GM12878 (cell line): ENCODE measurements around the gene FBF1. TPM values are rescaled to one million over a fixed set of nuclear protein-coding genes. Genes with fewer than 3 reads are reported as not detected.

Experiments used
- ATAC-seq: fragments of 200-7000 bp; cut with Tn5 transposase; 3 replicates; pipeline ENCODE4 v1.9.1; 2020; ENCODE audit warnings: mild to moderate bottlenecking, moderate library complexity
- BruUV-seq: library from RNA; stranded (reverse); fragments of 400-500 nt; replicated peaks from 2 replicates; lab custom pipeline; 2021; lab: Mats Ljungman, UMichigan
- CTCF ChIA-PET: fragments of 300-600 bp; sonication (Branson Sonifier 250); formaldehyde crosslinking; extraction: SDS; loops from one replicate; lab custom pipeline; 2021; ENCODE audit warnings: inconsistent platforms; lab: Yijun Ruan, JAX
- POLR2A ChIA-PET: fragments of 350-600 bp; formaldehyde crosslinking; extraction: SDS; loops from one replicate; lab custom pipeline; 2021; ENCODE audit warnings: inconsistent platforms; lab: Charles Lee
- RAD21 ChIA-PET: fragments of 300-600 bp; sonication (Branson Sonifier 250); formaldehyde crosslinking; loops from one replicate; lab custom pipeline; 2023; ENCODE audit warnings: antibody characterized with exemption; ENCODE audit not compliant: unreplicated experiment; lab: Charles Lee
- SMC1A ChIA-PET: fragments of 300-600 bp; sonication (Branson Sonifier 250); formaldehyde crosslinking; loops from one replicate; lab custom pipeline; 2023; ENCODE audit not compliant: unreplicated experiment, uncharacterized antibody; lab: Charles Lee
- DNase-seq: peaks from one replicate; pipeline ENCODE4 v3.0.0-alpha.2; 2011; ENCODE audit warnings: low read depth, low spot score
- FAIRE-seq: peaks from 3 replicates; lab custom pipeline; 2011; peaks lifted over from hg19 to GRCh38; lab: Jason Lieb, UNC
- H2AFZ ChIP-seq: 2 replicates; pipeline ENCODE4 v1.6.0; 2011; ENCODE audit warnings: low read depth, low read length, control low read depth; ENCODE audit not compliant: control insufficient read depth
- H3K27ac ChIP-seq: 2 replicates; pipeline ENCODE4 v1.5.1; 2011; ENCODE audit warnings: control low read depth; ENCODE audit not compliant: control insufficient read depth, insufficient read depth
- H3K27me3 ChIP-seq, 2 experiments: replicated peaks in 1 of 2; 2 replicates each; pipeline versions ENCODE4 v1.6.0 to v1.6.1; 2011; ENCODE audit warnings: low read length in 1 of 2; ENCODE audit not compliant: control insufficient read depth in 2 of 2, insufficient read depth in 2 of 2
- H3K36me3 ChIP-seq, 2 experiments: 2 replicates each; pipeline ENCODE4 v1.5.1; 2011; ENCODE audit warnings: low read length in 1 of 2; ENCODE audit not compliant: control insufficient read depth in 2 of 2, insufficient read depth in 2 of 2
- H3K4me1 ChIP-seq: 2 replicates; pipeline ENCODE4 v1.6.1; 2011; ENCODE audit warnings: mild to moderate bottlenecking, low read length, moderate library complexity, mixed read lengths; ENCODE audit not compliant: control insufficient read depth, insufficient read depth
- H3K4me2 ChIP-seq: 2 replicates; pipeline ENCODE4 v1.6.0; 2011; ENCODE audit warnings: control low read depth; ENCODE audit not compliant: control insufficient read depth, insufficient read depth
- H3K4me3 ChIP-seq: fragments of 200-600 bp; sonication (generic); 2 replicates; pipeline ENCODE4 v1.5.1; 2016
- H3K79me2 ChIP-seq: 2 replicates; pipeline ENCODE4 v1.6.0; 2011; ENCODE audit warnings: low read length; ENCODE audit not compliant: control insufficient read depth, insufficient read depth
- H3K9ac ChIP-seq: 2 replicates; pipeline ENCODE4 v1.8.0; 2011; ENCODE audit warnings: low read length, control low read depth, mixed read lengths; ENCODE audit not compliant: control insufficient read depth, insufficient read depth
- H3K9me3 ChIP-seq: replicated peaks from 3 replicates; pipeline ENCODE4 v1.5.1; 2011; ENCODE audit warnings: mild to moderate bottlenecking, low read length; ENCODE audit not compliant: control insufficient read depth, insufficient read depth
- H4K20me1 ChIP-seq: 2 replicates; pipeline ENCODE4 v1.6.0; 2011; ENCODE audit not compliant: control insufficient read depth, insufficient read depth
- CBFB ChIP-seq: IDR thresholded peaks from 2 replicates; pipeline ENCODE4 v1.6.1; 2016; ENCODE audit warnings: antibody characterized with exemption, low read depth
- EED ChIP-seq: sonication (generic); IDR thresholded peaks from 2 replicates; pipeline ENCODE4 v1.6.1; 2016; ENCODE audit warnings: antibody characterized with exemption, low read depth
- FOXK2 ChIP-seq: fragments of 450-650 bp; IDR thresholded peaks from 2 replicates; pipeline ENCODE4 v1.6.1; 2017; ENCODE audit warnings: mild to moderate bottlenecking, moderate library complexity
- IKZF2 ChIP-seq, 2 experiments: fragments of 450-650 bp; IDR thresholded peaks; 2 replicates each; pipeline ENCODE4 v1.6.1; 2017; ENCODE audit warnings: mild to moderate bottlenecking in 2 of 2, moderate library complexity in 2 of 2
- KDM1A ChIP-seq: fragments of 200-600 bp; sonication (generic); IDR thresholded peaks from 2 replicates; pipeline ENCODE4 v1.6.1; 2016; ENCODE audit warnings: borderline replicate concordance
- SMAD1 ChIP-seq: fragments of 450-650 bp; IDR thresholded peaks from 2 replicates; pipeline ENCODE4 v1.6.1; 2018; ENCODE audit warnings: mild to moderate bottlenecking, low read depth; ENCODE audit not compliant: partially characterized antibody
- SMAD5 ChIP-seq: IDR thresholded peaks from 2 replicates; pipeline ENCODE4 v1.6.1; 2016; ENCODE audit warnings: antibody characterized with exemption, low read depth
- SMARCA5 ChIP-seq: fragments of 450-650 bp; IDR thresholded peaks from 2 replicates; pipeline ENCODE4 v1.6.1; 2017; ENCODE audit warnings: mild to moderate bottlenecking
- SPI1 ChIP-seq: IDR thresholded peaks from 2 replicates; pipeline ENCODE4 v1.6.1; 2011; ENCODE audit warnings: low read depth, mild to moderate bottlenecking, low read length, moderate library complexity, borderline replicate concordance; ENCODE audit not compliant: insufficient read depth
- WGBS: methylation state at CpG from one replicate; pipeline ENCODE4 v1.1.6; 2016; ENCODE audit warnings: low lambda C conversion rate; ENCODE audit not compliant: insufficient replicate concordance, insufficient coverage; ENCODE audit errors: missing lambda C conversion rate; 5-methylcytosine and 5-hydroxymethylcytosine counted together
- in situ Hi-C: fragments of 300-500 bp; cut with MboI; formaldehyde crosslinking; loops from 9 replicates; pipeline ENCODE4 v1.14.3; 2018; ENCODE audit warnings: mixed read lengths
- intact Hi-C: fragments of 100-400 bp; cut with micrococcal nuclease; formaldehyde crosslinking; loops from one replicate; pipeline ENCODE4 v1.14.2; 2022; ENCODE audit not compliant: unreplicated experiment
- polyA plus RNA-seq, 11 experiments: library from polyadenylated mRNA; depleted of rRNA in 4 of 11; unstranded in 6 of 11; stranded (reverse) in 5 of 11; fragments of >200 nt; fragmentation: Nextera tagmentation in 4 of 11; fragmentation: Illumina TruSeq in 1 of 11; extraction: Ambion mirVana in 4 of 11; extraction: Trizol in 1 of 11; gene quantifications; 1 replicate in 1 of 11; 2 replicates in 10 of 11; pipeline versions ENCODE4 v1.2.1 to v1.2.3, GENCODE V29; 2011 to 2016; ENCODE audit warnings: inconsistent platforms in 2 of 11, missing spikeins in 2 of 11, low read depth in 1 of 11
- total RNA-seq, 4 experiments: library from RNA; depleted of rRNA in 3 of 4; stranded (reverse); fragments of >200 nt in 3 of 4; fragmentation: Illumina TruSeq in 1 of 4; extraction: Trizol in 1 of 4; gene quantifications; 2 replicates each; pipeline versions ENCODE4 v1.2.1 to v1.2.3, GENCODE V29; 2013 to 2021
- TF ChIP-seq, protein P1 (sequence below): fragments of 450-650 bp; IDR thresholded peaks from 2 replicates; pipeline ENCODE4 v1.6.1; 2017; ENCODE audit warnings: low read depth, mild to moderate bottlenecking, moderate library complexity
- TF ChIP-seq, protein P2 (sequence below): fragments of 150-350 bp; IDR thresholded peaks from 2 replicates; pipeline ENCODE4 v1.6.1; 2016; ENCODE audit warnings: low read depth, low read length
- TF ChIP-seq, protein P3 (sequence below): fragments of 450-650 bp; conservative IDR thresholded peaks from 2 replicates; pipeline ENCODE4 v1.6.1; 2017; ENCODE audit warnings: mild to moderate bottlenecking, moderate library complexity
- TF ChIP-seq, protein P4 (sequence below): fragments of 450-650 bp; IDR thresholded peaks from 2 replicates; pipeline ENCODE4 v1.6.1; 2017; ENCODE audit warnings: mild to moderate bottlenecking, moderate library complexity

FBF1 gene
- total and polyA plus RNA-seq, 10 of the 15 experiments (the other 5 are each of a cell fraction or from before 2014, with no cell fraction given), result 0.29 to 15.0 (median 7.0) TPM

DNA sequence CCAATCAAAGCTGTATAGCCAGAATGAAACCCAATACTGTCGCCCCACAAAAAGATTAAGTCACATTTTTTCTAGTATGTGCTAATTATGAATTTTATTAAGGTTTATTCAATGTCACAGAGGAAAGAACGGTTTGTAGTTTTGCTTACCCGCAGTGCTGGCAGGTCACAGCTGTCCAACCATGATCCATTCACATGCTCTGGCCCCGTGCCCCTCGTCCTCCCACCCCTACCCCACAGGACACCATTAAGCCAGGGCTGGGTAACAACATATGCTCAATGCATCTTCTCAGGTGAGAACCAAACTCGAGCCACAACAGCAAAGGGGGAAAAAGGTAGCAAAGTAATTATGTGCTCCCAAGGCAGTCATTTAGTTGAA is 589 bp upstream of the FBF1 start:
- ChIA-PET SMC1A (interaction anchor here (1.2 to 1.4 kb wide), 3 partner anchors 36 to 69 kb away, joined by 3 to 4 read pairs (median 3); partner anchors contain the start of genes CDK3 and MRPL38), RAD21 (interaction anchor here (1.1 to 1.3 kb wide), 6 partner anchors 16 to 83 kb away, joined by 3 to 8 read pairs (median 4); partner anchors contain the start of genes ACOX1 and TEN1), CTCF (interaction anchor here (0.9 to 1.4 kb wide), 3 partner anchors 36 to 80 kb away, joined by 3 to 9 read pairs (median 5); no protein-coding TSS in a partner anchor), POLR2A (interaction anchor here (0.6 to 1.4 kb wide), 4 partner anchors 13 to 402 kb away, joined by 3 to 5 read pairs (median 4); partner anchors contain the start of genes ACOX1 and TEN1)
- WGBS, result 47% methylated on average over 6 of the region's 6 CpGs
- Histone ChIP-seq H3K36me3 (no peaks in the 10 kb centered on the region), H3K79me2 (no peaks in the 10 kb centered on the region), H3K4me1 (no peaks in the 10 kb centered on the region), H3K4me2 (peak overlapping the region; percentile 91; the same call in 1 of the 2 replicates), H3K27ac (no peak overlapping the region), H3K27me3 (no peaks in the 10 kb centered on the region), H2AFZ (peak overlapping the region; percentile 96), H3K9ac (no peak overlapping the region), H4K20me1 (no peaks in the 10 kb centered on the region), H3K9me3 (no peaks in the 10 kb centered on the region), H3K4me3 (peak overlapping the region; percentile 85; the same call in 1 of the 2 replicates)
- in situ Hi-C loops (no loop called here), intact Hi-C loops (loop anchor here (5.0 kb wide), 1 partner anchor 56 kb away; no protein-coding TSS in a partner anchor)
- no TSS peak for BruUV-seq
- DNase-seq (no peak), FAIRE-seq (peak; percentile 44), ATAC-seq (no peak)
- TF ChIP-seq, protein P1, sequence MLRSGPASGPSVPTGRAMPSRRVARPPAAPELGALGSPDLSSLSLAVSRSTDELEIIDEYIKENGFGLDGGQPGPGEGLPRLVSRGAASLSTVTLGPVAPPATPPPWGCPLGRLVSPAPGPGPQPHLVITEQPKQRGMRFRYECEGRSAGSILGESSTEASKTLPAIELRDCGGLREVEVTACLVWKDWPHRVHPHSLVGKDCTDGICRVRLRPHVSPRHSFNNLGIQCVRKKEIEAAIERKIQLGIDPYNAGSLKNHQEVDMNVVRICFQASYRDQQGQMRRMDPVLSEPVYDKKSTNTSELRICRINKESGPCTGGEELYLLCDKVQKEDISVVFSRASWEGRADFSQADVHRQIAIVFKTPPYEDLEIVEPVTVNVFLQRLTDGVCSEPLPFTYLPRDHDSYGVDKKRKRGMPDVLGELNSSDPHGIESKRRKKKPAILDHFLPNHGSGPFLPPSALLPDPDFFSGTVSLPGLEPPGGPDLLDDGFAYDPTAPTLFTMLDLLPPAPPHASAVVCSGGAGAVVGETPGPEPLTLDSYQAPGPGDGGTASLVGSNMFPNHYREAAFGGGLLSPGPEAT, result no peak
- TF ChIP-seq SPI1, result no peak
- TF ChIP-seq, protein P2, sequence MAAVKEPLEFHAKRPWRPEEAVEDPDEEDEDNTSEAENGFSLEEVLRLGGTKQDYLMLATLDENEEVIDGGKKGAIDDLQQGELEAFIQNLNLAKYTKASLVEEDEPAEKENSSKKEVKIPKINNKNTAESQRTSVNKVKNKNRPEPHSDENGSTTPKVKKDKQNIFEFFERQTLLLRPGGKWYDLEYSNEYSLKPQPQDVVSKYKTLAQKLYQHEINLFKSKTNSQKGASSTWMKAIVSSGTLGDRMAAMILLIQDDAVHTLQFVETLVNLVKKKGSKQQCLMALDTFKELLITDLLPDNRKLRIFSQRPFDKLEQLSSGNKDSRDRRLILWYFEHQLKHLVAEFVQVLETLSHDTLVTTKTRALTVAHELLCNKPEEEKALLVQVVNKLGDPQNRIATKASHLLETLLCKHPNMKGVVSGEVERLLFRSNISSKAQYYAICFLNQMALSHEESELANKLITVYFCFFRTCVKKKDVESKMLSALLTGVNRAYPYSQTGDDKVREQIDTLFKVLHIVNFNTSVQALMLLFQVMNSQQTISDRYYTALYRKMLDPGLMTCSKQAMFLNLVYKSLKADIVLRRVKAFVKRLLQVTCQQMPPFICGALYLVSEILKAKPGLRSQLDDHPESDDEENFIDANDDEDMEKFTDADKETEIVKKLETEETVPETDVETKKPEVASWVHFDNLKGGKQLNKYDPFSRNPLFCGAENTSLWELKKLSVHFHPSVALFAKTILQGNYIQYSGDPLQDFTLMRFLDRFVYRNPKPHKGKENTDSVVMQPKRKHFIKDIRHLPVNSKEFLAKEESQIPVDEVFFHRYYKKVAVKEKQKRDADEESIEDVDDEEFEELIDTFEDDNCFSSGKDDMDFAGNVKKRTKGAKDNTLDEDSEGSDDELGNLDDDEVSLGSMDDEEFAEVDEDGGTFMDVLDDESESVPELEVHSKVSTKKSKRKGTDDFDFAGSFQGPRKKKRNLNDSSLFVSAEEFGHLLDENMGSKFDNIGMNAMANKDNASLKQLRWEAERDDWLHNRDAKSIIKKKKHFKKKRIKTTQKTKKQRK, result no peak
- TF ChIP-seq SMAD1, result no peak
- no peak for TF ChIP-seq KDM1A
- TF ChIP-seq, protein P3, sequence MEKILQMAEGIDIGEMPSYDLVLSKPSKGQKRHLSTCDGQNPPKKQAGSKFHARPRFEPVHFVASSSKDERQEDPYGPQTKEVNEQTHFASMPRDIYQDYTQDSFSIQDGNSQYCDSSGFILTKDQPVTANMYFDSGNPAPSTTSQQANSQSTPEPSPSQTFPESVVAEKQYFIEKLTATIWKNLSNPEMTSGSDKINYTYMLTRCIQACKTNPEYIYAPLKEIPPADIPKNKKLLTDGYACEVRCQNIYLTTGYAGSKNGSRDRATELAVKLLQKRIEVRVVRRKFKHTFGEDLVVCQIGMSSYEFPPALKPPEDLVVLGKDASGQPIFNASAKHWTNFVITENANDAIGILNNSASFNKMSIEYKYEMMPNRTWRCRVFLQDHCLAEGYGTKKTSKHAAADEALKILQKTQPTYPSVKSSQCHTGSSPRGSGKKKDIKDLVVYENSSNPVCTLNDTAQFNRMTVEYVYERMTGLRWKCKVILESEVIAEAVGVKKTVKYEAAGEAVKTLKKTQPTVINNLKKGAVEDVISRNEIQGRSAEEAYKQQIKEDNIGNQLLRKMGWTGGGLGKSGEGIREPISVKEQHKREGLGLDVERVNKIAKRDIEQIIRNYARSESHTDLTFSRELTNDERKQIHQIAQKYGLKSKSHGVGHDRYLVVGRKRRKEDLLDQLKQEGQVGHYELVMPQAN, result no peak
- no peak for TF ChIP-seq CBFB
- no peak for TF ChIP-seq SMAD5
- TF ChIP-seq IKZF2 (IDR thresholded peaks at IDR 0.05), result no peak
- no peak for TF ChIP-seq FOXK2
- TF ChIP-seq, protein P4, sequence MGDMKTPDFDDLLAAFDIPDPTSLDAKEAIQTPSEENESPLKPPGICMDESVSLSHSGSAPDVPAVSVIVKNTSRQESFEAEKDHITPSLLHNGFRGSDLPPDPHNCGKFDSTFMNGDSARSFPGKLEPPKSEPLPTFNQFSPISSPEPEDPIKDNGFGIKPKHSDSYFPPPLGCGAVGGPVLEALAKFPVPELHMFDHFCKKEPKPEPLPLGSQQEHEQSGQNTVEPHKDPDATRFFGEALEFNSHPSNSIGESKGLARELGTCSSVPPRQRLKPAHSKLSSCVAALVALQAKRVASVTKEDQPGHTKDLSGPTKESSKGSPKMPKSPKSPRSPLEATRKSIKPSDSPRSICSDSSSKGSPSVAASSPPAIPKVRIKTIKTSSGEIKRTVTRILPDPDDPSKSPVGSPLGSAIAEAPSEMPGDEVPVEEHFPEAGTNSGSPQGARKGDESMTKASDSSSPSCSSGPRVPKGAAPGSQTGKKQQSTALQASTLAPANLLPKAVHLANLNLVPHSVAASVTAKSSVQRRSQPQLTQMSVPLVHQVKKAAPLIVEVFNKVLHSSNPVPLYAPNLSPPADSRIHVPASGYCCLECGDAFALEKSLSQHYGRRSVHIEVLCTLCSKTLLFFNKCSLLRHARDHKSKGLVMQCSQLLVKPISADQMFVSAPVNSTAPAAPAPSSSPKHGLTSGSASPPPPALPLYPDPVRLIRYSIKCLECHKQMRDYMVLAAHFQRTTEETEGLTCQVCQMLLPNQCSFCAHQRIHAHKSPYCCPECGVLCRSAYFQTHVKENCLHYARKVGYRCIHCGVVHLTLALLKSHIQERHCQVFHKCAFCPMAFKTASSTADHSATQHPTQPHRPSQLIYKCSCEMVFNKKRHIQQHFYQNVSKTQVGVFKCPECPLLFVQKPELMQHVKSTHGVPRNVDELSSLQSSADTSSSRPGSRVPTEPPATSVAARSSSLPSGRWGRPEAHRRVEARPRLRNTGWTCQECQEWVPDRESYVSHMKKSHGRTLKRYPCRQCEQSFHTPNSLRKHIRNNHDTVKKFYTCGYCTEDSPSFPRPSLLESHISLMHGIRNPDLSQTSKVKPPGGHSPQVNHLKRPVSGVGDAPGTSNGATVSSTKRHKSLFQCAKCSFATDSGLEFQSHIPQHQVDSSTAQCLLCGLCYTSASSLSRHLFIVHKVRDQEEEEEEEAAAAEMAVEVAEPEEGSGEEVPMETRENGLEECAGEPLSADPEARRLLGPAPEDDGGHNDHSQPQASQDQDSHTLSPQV, result no peak
- no peak for TF ChIP-seq SMARCA5
- no peak for TF ChIP-seq EED
